Medulla oblongata (tissue), 1 donor: Measurements from ENCODE around the gene KLHL40.
A peak's percentile ranks its signal among the peaks of the same experiment; 100 is the strongest.

Experiments used
- DNase-seq: peaks from one replicate; pipeline ENCODE4 v3.0.0-alpha.2; 2015; ENCODE audit errors: extremely low spot score

Gene KLHL40

GRCh38 chr3:42704136-42704841 is 19.0 kb downstream of the KLHL40 start:
- DNase-seq, result no peak

GRCh38 chr3:42705058-42705767 is 19.9 kb downstream of the KLHL40 start:
- DNase-seq, result no peak

DNA sequence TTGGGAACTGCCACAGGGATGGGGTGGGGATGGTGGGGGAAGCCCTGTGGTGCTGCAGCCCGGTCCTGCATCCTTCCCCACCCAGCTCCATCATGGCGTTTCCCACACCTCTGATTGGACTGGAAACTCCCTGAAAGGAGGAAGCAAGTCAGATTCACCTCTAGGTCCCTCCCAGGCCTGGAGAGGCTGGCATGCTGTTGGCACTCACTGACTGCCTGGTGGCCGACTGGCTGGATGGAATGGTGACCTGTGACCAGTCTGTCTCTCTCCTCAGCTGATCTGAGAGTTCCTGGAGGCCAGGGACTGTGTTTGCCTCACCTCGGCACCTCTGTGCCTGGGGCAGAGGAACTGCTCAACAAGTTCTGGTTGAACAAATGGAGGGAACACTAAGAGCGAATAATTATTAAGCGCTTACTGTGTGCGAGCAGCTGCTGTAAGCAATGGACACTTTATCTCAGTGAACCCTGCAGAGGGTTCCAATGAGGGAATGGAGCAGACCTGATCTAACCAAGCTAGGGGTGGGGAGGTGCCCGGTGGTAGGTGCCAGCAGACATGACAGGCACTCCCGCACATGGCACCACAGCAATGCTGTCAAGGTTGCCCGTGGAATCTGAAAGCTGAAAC is 20.7 kb downstream of the KLHL40 start:
- no peak for DNase-seq

DNA sequence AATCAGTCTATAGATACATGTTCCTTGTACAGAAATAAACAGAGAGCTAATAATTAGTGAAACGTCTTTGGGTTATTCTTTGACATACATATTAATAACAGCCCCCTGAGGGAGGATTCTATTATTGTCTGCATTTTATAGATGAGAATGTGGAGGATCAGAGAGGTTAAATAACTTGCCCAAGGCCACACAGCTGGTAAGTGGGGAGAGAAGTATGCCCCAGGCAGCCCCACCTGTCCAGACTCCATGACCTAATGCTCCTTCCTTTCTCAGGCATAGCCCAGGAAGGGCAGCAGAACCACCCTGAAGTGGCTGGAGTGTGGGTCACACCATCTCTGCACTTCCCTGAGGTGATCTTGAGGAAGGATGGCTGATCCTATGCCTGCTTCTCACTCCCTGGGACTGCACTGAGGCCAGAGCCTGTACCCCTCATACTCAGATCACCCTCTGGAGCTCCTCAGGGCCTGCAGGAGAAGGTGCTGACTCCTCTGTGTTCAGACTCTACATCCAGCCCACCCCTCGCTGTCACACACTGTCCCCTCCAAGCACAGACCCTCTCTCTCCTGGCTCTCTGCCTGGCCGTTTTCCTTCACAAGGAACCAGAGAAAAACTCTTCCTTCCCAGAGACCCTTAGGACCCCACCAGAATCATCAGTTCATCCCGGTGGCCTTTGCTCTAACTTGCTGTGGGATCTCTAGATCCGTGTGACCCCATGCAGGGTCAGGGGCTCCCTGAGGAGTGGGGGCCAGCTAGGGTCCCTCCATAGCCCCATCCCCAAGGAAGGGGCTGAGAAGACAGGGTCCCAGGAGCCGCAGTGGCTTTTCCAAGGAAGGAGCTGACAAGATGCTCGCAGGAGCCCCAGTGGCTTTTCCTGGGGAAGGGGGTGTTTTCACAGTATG is 21.6 kb downstream of the KLHL40 start:
- no peak for DNase-seq

- DNase-seq, result no peak
Observed at GRCh38 chr3:42707620-42708355, 22.5 kb downstream of the KLHL40 start.

DNA sequence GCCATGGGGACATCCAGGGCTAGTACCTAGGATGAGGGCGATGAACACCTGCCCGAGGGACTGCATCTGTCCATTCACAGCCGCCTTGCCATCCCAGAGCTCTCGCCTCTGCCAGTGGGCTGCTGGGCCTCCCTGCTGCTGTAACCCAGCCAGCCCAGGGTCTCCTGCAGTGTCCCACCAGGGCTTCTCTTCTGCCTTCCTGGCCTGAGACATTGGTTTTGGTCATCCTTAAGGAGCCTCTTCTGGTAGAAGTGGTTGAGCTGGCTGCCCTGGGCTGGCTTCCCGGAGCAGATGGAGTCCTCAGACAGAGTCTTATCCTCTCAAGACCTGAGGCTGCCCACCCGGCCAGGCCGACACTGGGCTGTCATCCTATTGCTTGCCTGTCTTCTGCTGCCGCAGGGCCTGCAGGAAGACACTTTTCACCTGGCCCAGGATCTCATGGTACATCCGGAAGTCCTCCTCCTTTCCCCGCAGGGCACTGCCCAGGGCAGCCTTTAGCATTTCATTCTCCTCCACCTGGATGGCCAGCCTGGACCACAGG is 23.3 kb downstream of the KLHL40 start:
- no peak for DNase-seq

- DNase-seq, result no peak
Observed at GRCh38 chr3:42709621-42710020, 24.3 kb downstream of the KLHL40 start.

DNA sequence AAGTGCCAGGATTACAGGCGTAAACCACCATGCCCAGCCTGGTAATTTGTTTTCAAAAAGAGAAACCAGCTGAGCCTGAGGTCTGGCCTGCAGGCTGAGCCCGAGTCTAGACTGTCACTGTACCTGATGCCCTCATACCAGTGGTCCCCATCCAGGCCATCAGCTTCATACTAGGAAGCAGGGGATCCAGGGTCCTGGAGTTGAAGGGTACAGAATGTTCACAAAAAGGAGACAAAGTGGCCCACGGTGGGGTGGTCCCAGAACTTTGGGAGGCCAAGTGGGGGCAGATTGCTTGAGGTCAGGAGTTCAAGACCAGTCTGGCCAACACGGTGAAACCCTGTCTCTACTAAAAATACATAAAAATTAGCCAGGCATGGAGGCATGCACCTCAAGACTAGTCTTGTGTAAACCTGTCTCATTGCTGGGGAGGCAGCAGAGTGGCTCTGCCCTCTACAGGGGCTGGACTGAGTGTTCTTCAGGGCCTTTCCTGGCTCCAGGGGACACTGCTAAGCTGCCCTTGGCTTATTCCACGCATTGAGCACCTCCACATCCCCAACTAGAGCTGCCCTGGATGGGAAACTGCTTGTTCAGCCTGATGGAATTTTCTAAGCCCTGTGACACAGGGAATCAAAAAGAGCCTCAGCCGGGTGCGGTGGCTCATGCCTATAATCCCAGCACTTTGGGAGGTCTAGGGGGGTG is 25.1 kb downstream of the KLHL40 start:
- no peak for DNase-seq

GRCh38 chr3:42711491-42712343 is 26.4 kb downstream of the KLHL40 start:
- DNase-seq, result no peak

DNA sequence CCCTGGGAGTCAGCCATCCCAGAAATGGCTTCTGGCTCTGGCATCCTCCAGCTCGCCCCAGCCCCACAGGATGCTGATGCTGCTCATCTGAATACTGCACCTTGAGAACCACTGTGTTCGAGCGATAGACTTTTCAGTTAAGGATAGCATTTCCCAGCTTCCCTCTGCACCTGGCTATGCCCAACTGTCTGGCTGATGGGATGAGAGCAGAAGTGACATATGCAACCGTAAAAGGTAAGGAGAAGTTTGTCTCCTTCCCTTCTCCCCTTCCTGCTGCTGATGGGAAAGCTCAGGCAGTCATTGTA is 27.0 kb downstream of the KLHL40 start:
- DNase-seq, result no peak

- no peak for DNase-seq
Observed at GRCh38 chr3:42712688-42713372, 27.5 kb downstream of the KLHL40 start.

- no peak for DNase-seq
Observed at GRCh38 chr3:42713747-42714146, 28.4 kb downstream of the KLHL40 start.

- DNase-seq, result no peak
Observed at GRCh38 chr3:42714171-42714852, 29.0 kb downstream of the KLHL40 start.

DNA sequence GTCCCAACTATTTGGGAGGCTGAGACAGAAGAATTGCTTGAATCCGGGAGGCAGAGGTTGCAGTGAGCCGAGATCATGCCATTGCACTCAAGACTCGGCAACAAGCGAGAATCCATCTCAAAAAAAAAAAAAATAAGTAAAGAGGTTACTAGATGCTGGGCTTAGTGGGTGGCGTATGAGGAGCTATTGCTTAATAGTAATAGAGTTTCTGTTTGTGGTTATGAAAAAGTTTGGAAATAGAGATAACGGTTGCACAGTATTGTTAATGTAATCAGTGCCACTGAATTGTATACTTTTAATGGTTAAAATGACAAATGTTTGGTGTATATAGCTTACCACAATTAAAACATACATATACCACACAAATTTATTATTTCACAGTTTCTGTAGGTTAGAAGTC is 32.0 kb downstream of the KLHL40 start:
- DNase-seq, result no peak

GRCh38 chr3:42718338-42718737 is 33.0 kb downstream of the KLHL40 start:
- DNase-seq, result no peak

DNA sequence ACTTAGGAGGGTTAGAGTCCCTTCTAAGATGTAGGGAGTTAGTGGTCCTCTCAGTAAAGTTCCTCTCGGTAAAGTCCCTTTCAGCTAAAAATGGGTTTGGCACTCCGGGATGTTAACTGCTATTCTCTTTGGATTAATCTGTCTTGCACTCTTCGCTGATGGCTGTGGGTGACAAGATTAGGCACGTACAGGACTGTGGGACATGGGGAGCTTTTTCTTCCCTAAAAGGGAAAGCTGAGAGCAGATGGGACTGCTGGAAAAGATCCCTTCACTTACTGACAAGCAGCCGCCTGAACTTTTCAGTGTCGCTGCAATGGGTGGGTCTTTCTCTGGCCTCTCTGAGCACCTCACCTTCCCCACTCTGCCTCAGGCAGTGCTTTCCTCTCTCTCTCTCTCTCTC is 33.7 kb downstream of the KLHL40 start:
- no peak for DNase-seq

DNA sequence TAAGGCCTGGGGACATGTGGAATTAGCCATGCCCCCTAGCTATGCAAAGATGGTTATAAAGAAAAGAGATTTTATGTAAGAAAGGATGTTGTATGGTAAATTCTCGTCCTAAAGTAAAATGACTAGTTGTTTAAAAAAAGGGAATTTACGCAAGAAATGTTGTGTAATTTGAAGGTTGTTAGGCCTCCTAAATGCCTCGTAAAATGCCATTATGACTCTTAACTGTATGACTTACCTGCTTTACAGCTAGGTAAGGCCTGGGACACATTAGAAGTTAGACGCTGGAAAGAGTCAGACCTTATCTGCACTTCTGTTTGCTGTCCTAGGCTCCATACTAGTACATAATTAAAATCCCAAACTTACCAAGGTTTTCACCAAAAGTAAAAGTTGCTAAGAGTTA is 34.8 kb downstream of the KLHL40 start:
- DNase-seq, result no peak

GRCh38 chr3:42721690-42722089 is 36.4 kb downstream of the KLHL40 start:
- peak; percentile 93 for DNase-seq
